GM08714 (cell line): ENCODE results near the gene MATN1.

Experiments
- H3K4me3 ChIP-seq: fragments of 200-500 bp; sonication (Bioruptor generic); 2 replicates; pipeline ENCODE4 v1.5.1; 2014; ENCODE audit warnings: mild to moderate bottlenecking, low read length, inconsistent platforms
- ZNF274 ChIP-seq: IDR thresholded peaks from 2 replicates; pipeline ENCODE4 v1.6.1; 2012; ENCODE audit warnings: mild to moderate bottlenecking, low read depth, low read length

MATN1 gene

DNA sequence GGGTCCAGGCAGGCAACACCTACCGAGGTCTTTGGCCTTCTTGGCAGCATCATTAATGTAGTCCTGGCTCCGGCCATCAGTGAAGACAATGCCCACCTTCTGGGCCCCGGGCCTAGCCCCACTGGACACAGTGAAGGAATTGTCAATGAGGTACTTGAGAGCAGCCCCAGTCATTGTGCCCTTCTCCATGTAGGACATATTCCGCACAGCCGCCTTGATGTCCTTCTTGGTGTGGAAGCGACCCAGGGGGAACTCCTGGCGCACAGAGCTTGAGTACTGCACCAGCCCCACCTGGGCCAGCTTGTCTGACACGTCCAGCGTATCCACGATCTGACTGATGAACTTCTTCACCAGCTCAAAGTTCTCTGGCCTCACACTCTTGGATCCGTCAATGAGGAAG lies 7.5 kb downstream of the MATN1 start:
- H3K4me3 ChIP-seq, result no peak overlapping the region
- no peak for TF ChIP-seq ZNF274

DNA sequence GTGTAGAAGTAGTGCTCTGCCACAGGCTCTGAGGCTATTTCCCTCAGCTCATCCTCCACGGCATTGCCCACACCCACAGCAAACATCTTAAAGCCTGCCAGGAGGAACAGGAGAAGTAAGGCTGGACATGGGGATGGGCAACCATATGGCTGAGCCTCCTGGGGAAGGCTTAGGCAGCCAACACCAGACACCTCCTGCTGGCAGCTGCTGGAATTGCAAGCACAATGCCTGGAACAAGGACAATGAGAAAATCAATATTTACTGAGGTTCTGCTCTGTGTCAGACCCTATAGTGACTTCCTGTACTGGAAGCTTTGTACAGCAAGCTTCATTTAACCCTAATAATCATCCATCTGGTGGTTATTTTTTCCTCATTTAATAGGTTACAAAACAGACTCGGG lies 8.2 kb downstream of the MATN1 start:
- no peak for TF ChIP-seq ZNF274
- no peak overlapping the region for H3K4me3 ChIP-seq

- no peak overlapping the region for H3K4me3 ChIP-seq
- TF ChIP-seq ZNF274, result no peak
Observed at GRCh38 chr1:30714536-30715090, 8.8 kb downstream of the MATN1 start.

- no peak for TF ChIP-seq ZNF274
- H3K4me3 ChIP-seq, result no peak overlapping the region
Observed at GRCh38 chr1:30714025-30714424, 9.4 kb downstream of the MATN1 start.

DNA sequence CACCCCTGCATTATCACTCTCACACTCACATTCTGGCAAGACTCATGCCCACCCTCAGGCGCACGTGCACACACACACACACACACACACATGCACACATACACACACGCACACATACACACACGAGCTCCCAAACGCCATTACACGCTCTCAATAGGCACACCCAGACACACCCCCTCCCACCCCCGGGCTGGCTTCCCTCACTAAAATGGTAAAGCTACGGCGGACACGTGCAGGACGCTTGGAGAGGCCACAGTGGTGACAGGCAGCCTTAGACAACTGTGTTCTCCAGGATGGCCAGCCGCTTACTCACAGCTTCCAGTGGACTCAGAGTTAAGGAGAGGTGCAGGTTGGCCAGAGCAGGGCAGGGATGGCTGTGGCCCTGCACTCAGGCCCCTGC lies 10.1 kb downstream of the MATN1 start:
- no peak overlapping the region for H3K4me3 ChIP-seq
- TF ChIP-seq ZNF274, result no peak

DNA sequence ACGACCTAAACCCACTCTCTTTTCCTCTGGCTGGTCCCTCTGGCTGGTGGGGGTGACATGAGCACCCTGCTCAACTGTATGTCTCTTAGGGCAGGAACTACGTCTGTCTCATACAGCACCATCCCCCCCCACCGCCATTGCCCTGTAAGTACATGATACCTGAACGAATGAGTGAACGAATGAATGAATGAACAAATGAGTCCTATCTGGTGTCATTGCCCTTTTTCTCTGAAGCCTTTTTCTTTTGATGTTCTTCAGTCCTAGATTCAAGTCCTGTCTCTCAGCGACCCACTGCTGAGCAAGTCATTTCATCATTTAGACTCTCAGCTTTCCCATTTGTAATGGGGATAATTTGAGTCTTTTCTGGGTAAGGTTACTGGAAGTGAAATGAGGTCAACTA lies 10.8 kb downstream of the MATN1 start:
- H3K4me3 ChIP-seq, result no peak overlapping the region
- no peak for TF ChIP-seq ZNF274

- no peak for TF ChIP-seq ZNF274
- no peak overlapping the region for H3K4me3 ChIP-seq
Observed at GRCh38 chr1:30710407-30710806, 13.0 kb downstream of the MATN1 start.

GRCh38 chr1:30708361-30708728 lies 15.0 kb downstream of the MATN1 start:
- no peak for TF ChIP-seq ZNF274
- no peak overlapping the region for H3K4me3 ChIP-seq

- H3K4me3 ChIP-seq, result no peak overlapping the region
- TF ChIP-seq ZNF274, result no peak
Observed at GRCh38 chr1:30707412-30708360, 15.7 kb downstream of the MATN1 start.

- H3K4me3 ChIP-seq, result no peak overlapping the region
- no peak for TF ChIP-seq ZNF274
Observed at GRCh38 chr1:30706528-30706927, 16.9 kb downstream of the MATN1 start.

- TF ChIP-seq ZNF274, result no peak
- H3K4me3 ChIP-seq, result no peak overlapping the region
Observed at GRCh38 chr1:30705698-30706097, 17.7 kb downstream of the MATN1 start.

GRCh38 chr1:30704765-30705509 lies 18.4 kb downstream of the MATN1 start:
- no peak for TF ChIP-seq ZNF274
- H3K4me3 ChIP-seq, result no peak overlapping the region

DNA sequence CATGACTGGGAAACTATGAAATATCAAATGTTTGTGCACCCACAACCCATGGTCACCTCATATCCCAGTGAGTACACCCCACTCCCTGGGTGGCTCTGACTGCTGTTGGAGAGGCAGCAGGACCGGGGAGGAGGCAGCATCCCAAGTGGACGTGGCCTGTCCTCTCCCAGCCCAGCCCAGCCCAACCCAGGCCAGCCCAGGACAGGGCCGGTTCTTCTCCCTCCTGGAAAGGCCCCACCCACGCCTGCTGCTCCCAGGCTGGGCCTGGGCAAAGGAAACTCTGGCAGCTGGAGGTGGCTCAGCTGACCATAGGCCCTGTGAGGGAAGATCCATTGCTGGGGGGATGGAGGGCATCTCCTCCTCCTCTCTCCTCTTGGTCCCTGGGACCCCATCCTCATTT lies 19.1 kb downstream of the MATN1 start:
- no peak for TF ChIP-seq ZNF274
- H3K4me3 ChIP-seq, result no peak overlapping the region

- no peak for TF ChIP-seq ZNF274
- H3K4me3 ChIP-seq, result no peak overlapping the region
Observed at GRCh38 chr1:30702823-30703222, 20.6 kb downstream of the MATN1 start.

DNA sequence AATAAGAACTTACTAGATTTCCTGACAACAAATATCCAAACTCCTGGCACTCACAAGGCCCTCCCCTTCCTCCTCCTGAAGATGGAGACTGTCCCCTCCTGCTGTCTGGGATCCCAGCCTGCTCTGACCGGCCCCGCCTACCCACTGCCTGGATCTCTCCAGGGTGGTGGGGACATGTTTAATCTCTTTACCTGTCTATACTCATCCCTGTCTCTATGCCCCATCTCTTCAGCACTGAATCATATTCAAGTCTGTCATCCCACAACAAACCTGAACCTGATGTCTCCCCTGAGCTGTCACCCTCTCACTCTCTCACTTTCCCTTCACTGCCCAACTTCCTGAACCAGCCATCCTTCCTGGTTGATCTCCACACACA lies 22.1 kb downstream of the MATN1 start:
- TF ChIP-seq ZNF274, result no peak
- H3K4me3 ChIP-seq, result no peak overlapping the region
